CD4-positive, alpha-beta T cell treated with Interleukin-6 for 4 hours (primary cell): Measurements from ENCODE around the gene MRC1.
A peak's percentile ranks its signal among the peaks of the same experiment; 100 is the strongest.

Source experiments
- DNase-seq: peaks from one replicate; pipeline ENCODE4 v3.0.0-alpha.2; 2020; ENCODE audit warnings: mixed read lengths

The MRC1 gene

GRCh38 chr10:17795813-17796594, 13.1 kb upstream of the MRC1 start:
- no peak for DNase-seq

- DNase-seq: no peak
These were observed 7.6 kb upstream of the MRC1 start for GRCh38 chr10:17801507-17801906.

GRCh38 chr10:17802350-17802749, 6.8 kb upstream of the MRC1 start:
- no peak for DNase-seq

- DNase-seq: no peak
These were observed 6.2 kb upstream of the MRC1 start for GRCh38 chr10:17802976-17803375.

GRCh38 chr10:17805330-17805729, 3.8 kb upstream of the MRC1 start:
- DNase-seq: no peak

- DNase-seq: peak; percentile 4
These were observed 3.1 kb upstream of the MRC1 start for GRCh38 chr10:17805921-17806577.

GRCh38 chr10:17811146-17811865, 2.2 kb downstream of the MRC1 start:
- DNase-seq: no peak

- DNase-seq: no peak
These were observed 5.8 kb downstream of the MRC1 start for GRCh38 chr10:17814973-17815372.

GRCh38 chr10:17816199-17816598, 7.1 kb downstream of the MRC1 start:
- DNase-seq: no peak

- no peak for DNase-seq
These were observed 8.2 kb downstream of the MRC1 start for GRCh38 chr10:17817316-17817715.

- no peak for DNase-seq
These were observed 8.6 kb downstream of the MRC1 start for GRCh38 chr10:17817790-17818189.

GRCh38 chr10:17819836-17820235, 10.7 kb downstream of the MRC1 start:
- DNase-seq: no peak

GRCh38 chr10:17820943-17821342, 11.8 kb downstream of the MRC1 start:
- DNase-seq: no peak

- DNase-seq: no peak
These were observed 12.7 kb downstream of the MRC1 start for GRCh38 chr10:17821893-17822292.

GRCh38 chr10:17831341-17831740, 22.2 kb downstream of the MRC1 start:
- DNase-seq: no peak

GRCh38 chr10:17831896-17832295, 22.7 kb downstream of the MRC1 start:
- no peak for DNase-seq

GRCh38 chr10:17833656-17834055, 24.5 kb downstream of the MRC1 start:
- DNase-seq: no peak

- DNase-seq: no peak
These were observed 26.5 kb downstream of the MRC1 start for GRCh38 chr10:17835688-17836087.

GRCh38 chr10:17836942-17837341, 27.8 kb downstream of the MRC1 start:
- DNase-seq: no peak

GRCh38 chr10:17838080-17838648, 29.0 kb downstream of the MRC1 start:
- no peak for DNase-seq

- no peak for DNase-seq
These were observed 31.9 kb downstream of the MRC1 start for GRCh38 chr10:17841050-17841449.

- no peak for DNase-seq
These were observed 33.5 kb downstream of the MRC1 start for GRCh38 chr10:17842641-17843040.

- no peak for DNase-seq
These were observed 38.6 kb downstream of the MRC1 start for GRCh38 chr10:17847585-17848296.
